Mucosa of stomach (tissue), 1 donor: ENCODE results near the gene ITGB1.
A peak's percentile ranks its signal among the peaks of the same experiment; 100 is the strongest.
"Not testable (repeated sequence)": the region's sequence is repeated elsewhere in the genome, so short reads cannot be mapped to it uniquely, and the experiment has no call there.

Experiments
- H3K27me3 ChIP-seq: one replicate; pipeline ENCODE4 v1.7.0; 2013; ENCODE audit warnings: mild to moderate bottlenecking, low read length; ENCODE audit not compliant: control insufficient read depth, insufficient read depth
- H3K36me3 ChIP-seq: one replicate; pipeline ENCODE4 v1.7.0; 2013; ENCODE audit warnings: low read length; ENCODE audit not compliant: control insufficient read depth, insufficient read depth
- H3K4me1 ChIP-seq: one replicate; pipeline ENCODE4 v1.7.0; 2013; ENCODE audit warnings: mild to moderate bottlenecking, low read length; ENCODE audit not compliant: control insufficient read depth, insufficient read depth
- H3K4me3 ChIP-seq: one replicate; pipeline ENCODE4 v1.7.0; 2013; ENCODE audit warnings: low read length
- H3K9ac ChIP-seq: one replicate; pipeline ENCODE4 v1.7.0; 2013; ENCODE audit warnings: mild to moderate bottlenecking, low read length, moderate library complexity
- H3K9me3 ChIP-seq: one replicate; pipeline ENCODE4 v1.7.0; 2013; ENCODE audit warnings: mild to moderate bottlenecking, low read length, moderate library complexity; ENCODE audit not compliant: control insufficient read depth
- donor health status: Pancreatic carcinoma.

Gene ITGB1

DNA sequence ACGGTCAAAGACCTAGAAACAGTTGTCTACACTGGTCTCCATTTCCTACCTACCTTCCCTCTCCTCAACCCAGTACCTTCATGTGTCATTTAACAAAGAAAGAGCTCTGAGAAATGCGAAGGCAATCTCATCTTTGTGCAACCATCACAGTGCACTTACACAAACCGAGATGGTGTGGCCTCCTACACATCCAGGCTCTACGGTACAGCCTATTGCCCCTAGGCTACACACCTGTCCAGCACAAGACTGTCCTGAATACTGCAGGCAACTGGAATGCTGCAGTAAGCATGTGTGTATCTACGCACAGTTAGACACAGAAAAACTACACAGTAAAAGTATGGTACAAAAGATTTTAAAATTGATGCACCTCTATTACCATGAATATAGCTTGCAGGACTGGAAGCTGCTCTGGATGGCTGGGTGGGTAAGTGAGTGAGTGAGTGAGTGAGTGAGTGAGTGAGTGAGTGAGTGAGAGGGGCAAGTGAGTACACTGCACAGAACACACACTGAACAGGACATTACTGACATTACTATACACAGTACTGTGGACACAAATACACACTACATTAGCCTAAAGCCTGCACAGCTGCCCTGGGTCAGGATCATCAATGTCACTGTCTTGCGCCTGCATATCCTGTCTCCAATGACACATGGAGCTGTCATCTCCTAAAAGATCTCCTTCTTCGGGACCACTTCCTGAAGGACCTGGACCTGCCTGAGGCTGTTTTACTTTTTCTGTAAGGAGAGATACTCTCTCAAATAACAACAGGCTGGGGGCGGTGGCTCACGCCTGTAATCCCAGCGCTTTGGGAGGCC is 18.5 kb downstream of the ITGB1 start:
- no peak overlapping the region for H3K9ac ChIP-seq
- peaks cover 6% of the 10 kb centered on the region for H3K36me3 ChIP-seq
- no peak overlapping the region for H3K4me3 ChIP-seq
- H3K9me3 ChIP-seq = no peaks in the 10 kb centered on the region
- no peaks in the 10 kb centered on the region for H3K27me3 ChIP-seq
- peaks cover 37% of the 10 kb centered on the region for H3K4me1 ChIP-seq

DNA sequence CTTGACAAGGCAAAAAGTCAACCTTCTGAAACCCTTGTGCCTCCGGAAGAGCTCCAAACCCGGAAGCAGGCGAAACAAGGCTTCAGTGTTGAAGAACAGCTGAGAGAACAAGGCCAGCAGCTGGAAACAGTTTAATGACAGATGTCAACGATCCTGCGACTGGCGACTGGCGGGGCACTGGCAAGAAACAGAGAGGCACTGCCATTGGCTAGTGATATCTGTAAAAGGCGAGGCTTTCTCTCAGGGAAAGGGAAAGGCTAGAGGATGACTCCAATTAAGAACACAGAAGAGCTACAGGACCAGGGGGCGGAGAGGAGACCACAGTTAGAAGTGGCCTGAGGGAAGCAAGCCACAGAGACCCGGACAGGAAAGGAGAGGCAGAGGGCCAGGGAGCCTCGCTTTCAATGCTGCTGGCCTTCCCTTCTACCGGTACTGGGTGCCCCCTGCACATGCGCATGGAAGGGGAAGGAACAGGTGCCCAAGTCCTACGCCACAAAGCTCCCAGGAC is 19.4 kb downstream of the ITGB1 start:
- H3K9ac ChIP-seq = peak overlapping the region; percentile 0
- peaks cover 6% of the 10 kb centered on the region for H3K36me3 ChIP-seq
- H3K4me1 ChIP-seq = peaks cover 28% of the 10 kb centered on the region
- no peaks in the 10 kb centered on the region for H3K9me3 ChIP-seq
- H3K27me3 ChIP-seq = no peaks in the 10 kb centered on the region
- no peak overlapping the region for H3K4me3 ChIP-seq

DNA sequence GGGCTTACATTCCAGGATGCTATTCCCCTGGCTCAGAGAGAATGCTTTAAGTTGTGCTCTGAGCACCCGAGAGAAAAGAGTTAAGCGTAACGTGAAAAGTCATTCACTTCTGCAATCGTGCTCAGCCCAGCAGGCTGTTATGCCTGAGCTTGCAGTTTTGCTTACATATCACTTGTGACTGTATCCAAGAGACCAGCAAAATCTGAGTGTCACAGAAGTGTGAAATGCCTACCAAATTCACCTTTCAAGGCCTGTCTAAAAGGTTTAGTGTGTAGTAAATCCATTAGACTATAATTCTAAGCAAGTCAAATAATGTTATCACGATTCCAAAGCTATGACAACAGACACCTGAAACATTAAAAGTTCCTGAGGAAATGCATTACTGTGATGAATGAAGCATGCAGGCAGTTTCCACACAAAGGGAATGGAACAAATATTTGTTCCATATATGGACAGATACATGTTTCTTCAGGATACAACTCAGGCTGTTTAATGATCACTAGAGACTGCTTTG is 20.1 kb downstream of the ITGB1 start:
- Histone ChIP-seq H3K36me3 (peaks cover 6% of the 10 kb centered on the region), H3K9me3 (no peaks in the 10 kb centered on the region), H3K27me3 (no peaks in the 10 kb centered on the region), H3K4me3 (no peak overlapping the region), H3K9ac (no peak overlapping the region), H3K4me1 (peaks cover 27% of the 10 kb centered on the region)

DNA sequence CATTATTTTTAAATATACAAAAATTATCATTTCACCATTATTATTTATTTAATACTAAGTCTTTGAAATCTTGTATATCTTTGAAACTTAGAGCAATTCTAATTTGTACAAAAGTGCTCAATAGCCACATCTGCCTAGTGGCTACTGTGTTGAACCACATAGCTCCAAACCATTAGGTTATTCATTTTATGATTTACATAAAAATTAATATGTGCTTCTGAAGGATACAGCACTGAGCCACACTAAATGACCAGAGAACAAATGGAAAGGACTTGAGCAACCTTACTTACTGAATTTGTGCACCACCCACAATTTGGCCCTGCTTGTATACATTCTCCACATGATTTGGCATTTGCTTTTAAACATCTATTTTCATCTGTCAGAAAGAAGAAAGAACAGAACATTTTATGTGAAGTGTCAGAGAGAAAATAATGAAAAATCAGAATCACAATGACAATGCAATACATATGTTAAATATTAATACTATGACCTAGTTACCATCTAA is 25.8 kb downstream of the ITGB1 start:
- Histone ChIP-seq H3K36me3 (peaks cover 6% of the 10 kb centered on the region), H3K4me1 (no peaks in the 10 kb centered on the region), H3K9ac (no peak overlapping the region), H3K27me3 (no peaks in the 10 kb centered on the region), H3K9me3 (no peaks in the 10 kb centered on the region), H3K4me3 (no peak overlapping the region)

- H3K4me1 ChIP-seq = no peaks in the 10 kb centered on the region
- H3K9ac ChIP-seq = no peak overlapping the region
- no peak overlapping the region for H3K4me3 ChIP-seq
- H3K9me3 ChIP-seq = no peaks in the 10 kb centered on the region
- H3K27me3 ChIP-seq = no peaks in the 10 kb centered on the region
- H3K36me3 ChIP-seq = peaks cover 8% of the 10 kb centered on the region
Measured at GRCh38 chr10:32931593-32931992, 26.4 kb downstream of the ITGB1 start.

DNA sequence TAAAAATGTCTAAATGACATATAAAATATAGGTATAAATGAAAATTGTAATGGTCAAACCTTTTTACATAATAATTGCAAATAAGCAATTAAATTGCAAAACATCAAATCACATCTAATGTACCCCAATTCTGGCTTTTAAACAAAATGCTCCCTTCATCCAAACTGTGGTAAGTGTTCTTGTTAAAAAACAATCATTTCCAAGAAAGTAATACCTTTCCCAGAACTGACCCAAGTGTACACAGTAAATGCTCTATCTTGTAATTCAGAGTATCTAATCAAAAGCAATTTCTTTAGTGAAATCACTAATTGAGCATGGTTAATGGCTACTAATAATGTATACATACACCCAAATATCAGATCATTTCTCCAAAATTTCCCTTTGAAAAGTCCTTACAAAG is 28.0 kb downstream of the ITGB1 start:
- Histone ChIP-seq H3K4me1 (no peaks in the 10 kb centered on the region), H3K27me3 (no peaks in the 10 kb centered on the region), H3K36me3 (peaks cover 17% of the 10 kb centered on the region), H3K9me3 (no peaks in the 10 kb centered on the region), H3K4me3 (no peak overlapping the region), H3K9ac (no peak overlapping the region)

DNA sequence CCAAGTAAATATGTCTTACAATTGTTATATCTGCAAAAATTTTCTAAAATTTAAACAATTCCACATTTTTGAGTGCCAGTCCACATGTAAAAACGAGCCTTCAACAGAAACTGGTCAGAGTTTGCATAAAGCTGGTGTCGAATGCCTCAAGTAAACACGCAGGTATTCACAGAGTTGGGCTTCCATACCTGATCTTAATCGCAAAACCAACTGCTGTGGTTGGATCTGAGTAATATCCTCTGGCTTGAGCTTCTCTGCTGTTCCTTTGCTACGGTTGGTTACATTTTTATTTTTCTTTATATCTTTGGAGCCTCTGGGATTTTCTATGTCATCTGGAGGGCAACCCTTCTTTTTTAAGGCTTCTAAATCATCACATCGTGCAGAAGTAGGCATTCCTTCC is 28.4 kb downstream of the ITGB1 start:
- no peak overlapping the region for H3K9ac ChIP-seq
- no peaks in the 10 kb centered on the region for H3K27me3 ChIP-seq
- H3K9me3 ChIP-seq = no peaks in the 10 kb centered on the region
- no peak overlapping the region for H3K4me3 ChIP-seq
- no peaks in the 10 kb centered on the region for H3K4me1 ChIP-seq
- H3K36me3 ChIP-seq = peaks cover 16% of the 10 kb centered on the region

DNA sequence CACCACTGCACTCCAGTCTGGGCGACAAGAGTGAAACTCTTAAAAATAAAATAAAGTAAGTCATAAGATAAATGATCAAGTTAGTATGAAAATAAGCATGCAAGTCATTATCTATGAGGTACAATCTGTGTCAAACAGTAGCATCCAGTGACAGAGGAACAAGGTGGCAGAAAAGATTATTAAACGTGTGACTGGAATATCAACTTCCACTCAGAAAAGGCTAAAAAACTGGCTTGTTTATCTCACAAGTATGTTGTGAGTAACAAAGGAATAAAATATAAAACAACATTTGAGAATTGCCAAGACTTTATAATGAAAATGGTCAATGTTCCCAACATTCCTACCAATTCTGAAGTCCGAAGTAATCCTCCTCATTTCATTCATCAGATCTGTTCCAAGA is 30.3 kb downstream of the ITGB1 start:
- no peak overlapping the region for H3K4me3 ChIP-seq
- H3K9me3 ChIP-seq = no peaks in the 10 kb centered on the region
- H3K4me1 ChIP-seq = no peaks in the 10 kb centered on the region
- H3K36me3 ChIP-seq = peaks cover 19% of the 10 kb centered on the region
- H3K27me3 ChIP-seq = no peaks in the 10 kb centered on the region
- no peak overlapping the region for H3K9ac ChIP-seq

DNA sequence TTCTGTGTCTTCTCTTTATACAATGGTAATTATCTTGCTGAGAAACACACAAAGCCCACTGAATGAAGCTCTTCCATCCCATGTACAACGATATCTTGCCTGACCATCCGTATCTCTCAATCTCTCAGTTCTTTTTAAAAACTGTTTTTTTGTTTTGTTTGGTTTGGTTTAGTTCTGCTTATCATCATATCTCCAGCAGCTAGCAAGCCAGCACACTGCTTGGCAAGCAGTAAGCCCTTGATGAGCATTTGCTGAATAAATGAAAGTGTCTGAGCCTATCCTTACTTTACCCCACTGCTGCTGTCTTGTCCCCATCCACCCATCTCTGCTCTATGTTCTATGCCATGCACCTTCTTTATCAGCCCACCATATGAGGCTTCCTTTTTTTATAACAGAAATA is 34.2 kb downstream of the ITGB1 start:
- H3K36me3 ChIP-seq = peaks cover 19% of the 10 kb centered on the region
- H3K4me3 ChIP-seq = no peak overlapping the region
- no peaks in the 10 kb centered on the region for H3K9me3 ChIP-seq
- H3K9ac ChIP-seq = no peak overlapping the region
- no peaks in the 10 kb centered on the region for H3K4me1 ChIP-seq
- no peaks in the 10 kb centered on the region for H3K27me3 ChIP-seq

- Histone ChIP-seq H3K27me3 (no peaks in the 10 kb centered on the region), H3K4me1 (no peaks in the 10 kb centered on the region), H3K9me3 (no peaks in the 10 kb centered on the region), H3K9ac (no peak overlapping the region), H3K36me3 (peaks cover 19% of the 10 kb centered on the region), H3K4me3 (no peak overlapping the region)
Measured at GRCh38 chr10:32923134-32923533, 34.9 kb downstream of the ITGB1 start.

GRCh38 chr10:32922170-32922569 is 35.9 kb downstream of the ITGB1 start:
- H3K27me3 ChIP-seq = no peaks in the 10 kb centered on the region
- no peak overlapping the region for H3K9ac ChIP-seq
- no peaks in the 10 kb centered on the region for H3K9me3 ChIP-seq
- H3K4me1 ChIP-seq = no peaks in the 10 kb centered on the region
- H3K4me3 ChIP-seq = no peak overlapping the region
- peaks cover 19% of the 10 kb centered on the region for H3K36me3 ChIP-seq

DNA sequence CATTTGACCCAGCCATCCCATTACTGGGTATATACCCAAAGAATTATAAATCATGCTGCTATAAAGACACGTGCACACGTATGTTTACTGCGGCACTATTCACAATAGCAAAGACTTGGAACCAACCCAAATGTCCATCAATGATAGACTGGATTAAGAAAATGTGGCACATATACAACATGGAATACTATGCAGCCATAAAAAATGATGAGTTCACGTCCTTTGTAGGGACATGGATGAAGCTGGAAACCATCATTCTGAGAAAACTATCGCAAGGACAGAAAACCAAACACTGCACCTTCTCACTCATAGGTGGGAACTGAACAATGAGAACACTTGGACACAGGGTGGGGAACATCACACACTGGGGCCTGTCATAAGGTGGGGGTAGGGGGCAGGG is 40.2 kb downstream of the ITGB1 start:
- H3K36me3 ChIP-seq, H3K9me3 ChIP-seq, H3K27me3 ChIP-seq, H3K4me1 ChIP-seq, H3K4me3 ChIP-seq, H3K9ac ChIP-seq: not testable (repeated sequence)
